ENCODE results near the gene MSMP.

- TF ChIP-seq CTCF (IDR thresholded peaks at IDR 0.05) = no peak
- TF ChIP-seq EP300 (IDR thresholded peaks at IDR 0.05) = no peak
- no peak for TF ChIP-seq POLR2A (IDR thresholded peaks at IDR 0.05)
Observed at GRCh38 chr9:35801328-35802128, 47.5 kb upstream of the MSMP start.
